ENCODE results near the gene DNAJB6. TPM values are rescaled to one million over a fixed set of nuclear protein-coding genes. Genes with fewer than 3 reads are reported as not detected.

The DNAJB6 gene
- total RNA-seq, 2 donors from 2014 or later = 78.0 to 81.8 TPM

- DNase-seq = no peak
- H3K9ac ChIP-seq (ENCODE audit: low read depth in 2 of 2, low read length in 2 of 2) = no peak overlapping the region
- H3K36me3 ChIP-seq = no peaks in the 10 kb centered on the region
- intact Hi-C loops (cut with DNase I) = no loop called here
- no peaks in the 10 kb centered on the region for H3K27me3 ChIP-seq
- H3K27ac ChIP-seq = no peak overlapping the region
- no peaks in the 10 kb centered on the region for H3K9me3 ChIP-seq
- H3K4me1 ChIP-seq = no peaks in the 10 kb centered on the region
- H3K4me3 ChIP-seq = no peak overlapping the region
- TF ChIP-seq CTCF (IDR thresholded peaks at IDR 0.05) = no peak
These were observed 121.4 kb downstream of the DNAJB6 start for GRCh38 chr7:157458254-157458633.

- no peak overlapping the region for H3K9ac ChIP-seq (ENCODE audit: low read depth in 2 of 2, low read length in 2 of 2)
- intact Hi-C loops (cut with DNase I) = no loop called here
- H3K27me3 ChIP-seq = no peaks in the 10 kb centered on the region
- no peak overlapping the region for H3K4me3 ChIP-seq
- no peak for DNase-seq
- H3K36me3 ChIP-seq = no peaks in the 10 kb centered on the region
- no peak for TF ChIP-seq CTCF (IDR thresholded peaks at IDR 0.05)
- no peaks in the 10 kb centered on the region for H3K9me3 ChIP-seq
- no peaks in the 10 kb centered on the region for H3K4me1 ChIP-seq
- H3K27ac ChIP-seq = no peak overlapping the region
These were observed 123.2 kb downstream of the DNAJB6 start for GRCh38 chr7:157459966-157460365.

DNA sequence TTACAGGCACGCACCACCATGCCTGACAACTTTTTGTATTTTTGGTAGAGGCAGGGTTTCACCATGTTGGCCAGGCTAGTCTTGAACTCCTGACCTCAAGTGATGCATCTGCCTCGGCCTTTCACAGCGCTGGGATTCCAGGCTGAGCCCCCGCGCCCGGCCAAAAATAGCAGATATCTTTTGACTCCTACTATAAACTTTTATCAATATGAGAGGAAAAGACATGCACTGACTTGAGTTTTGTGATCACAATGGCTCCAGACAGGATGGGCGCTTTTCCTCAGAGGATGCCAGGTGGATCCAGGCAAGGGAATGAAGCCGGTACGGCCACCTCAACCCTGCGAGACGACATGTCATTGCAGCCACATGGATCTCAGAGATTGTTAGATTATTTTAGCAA is 123.9 kb downstream of the DNAJB6 start:
- intact Hi-C loops (cut with DNase I) = no loop called here

DNA sequence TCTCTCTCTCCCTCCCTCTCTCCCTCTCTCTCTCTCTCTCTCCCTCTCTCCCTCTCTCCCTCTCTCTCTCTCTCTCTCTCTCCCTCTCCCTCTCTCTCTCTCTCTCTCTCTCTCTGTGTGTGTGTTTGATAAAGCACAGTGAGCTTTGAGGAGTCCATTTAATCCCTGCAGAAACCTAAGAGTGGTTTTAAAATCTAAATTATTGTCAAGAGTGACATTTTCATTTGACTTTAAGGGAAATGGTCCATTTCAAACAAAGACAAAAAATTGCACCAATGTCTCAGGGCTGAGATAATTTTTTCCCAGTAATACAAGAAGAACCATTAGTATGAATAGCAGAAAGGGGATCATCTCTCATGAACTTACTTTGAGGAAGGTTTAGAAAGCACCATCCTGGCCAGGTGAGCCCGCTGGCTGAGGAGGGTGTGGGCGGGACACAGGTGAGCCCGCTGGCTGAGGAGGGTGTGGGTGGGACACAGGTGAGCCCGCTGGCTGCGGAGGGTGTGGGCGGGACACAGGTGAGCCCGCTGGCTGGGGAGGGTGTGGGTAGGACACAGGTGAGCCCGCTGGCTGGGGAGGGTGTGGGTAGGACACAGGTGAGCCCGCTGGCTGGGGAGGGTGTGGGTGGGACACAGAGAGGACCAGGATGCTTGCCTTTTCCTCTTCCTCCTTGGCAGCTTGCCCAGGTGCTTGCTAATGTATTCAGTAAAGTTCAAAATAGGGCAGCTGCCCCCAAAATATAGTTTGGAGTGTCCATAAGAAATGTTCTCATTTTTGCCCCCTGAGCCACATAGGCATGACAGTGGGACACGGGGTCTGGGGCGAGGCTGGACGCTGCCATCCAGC is 125.0 kb downstream of the DNAJB6 start:
- H3K36me3 ChIP-seq = no peaks in the 10 kb centered on the region
- no peak for TF ChIP-seq CTCF (IDR thresholded peaks at IDR 0.05)
- no peaks in the 10 kb centered on the region for H3K9me3 ChIP-seq
- no peaks in the 10 kb centered on the region for H3K4me1 ChIP-seq
- no peak for DNase-seq
- H3K27ac ChIP-seq = no peak overlapping the region
- no peaks in the 10 kb centered on the region for H3K27me3 ChIP-seq
- no peak overlapping the region for H3K4me3 ChIP-seq
- intact Hi-C loops (cut with DNase I) = no loop called here
- no peak overlapping the region for H3K9ac ChIP-seq (ENCODE audit: low read depth in 2 of 2, low read length in 2 of 2)

More for the DNA sequence above, 123.9 kb downstream of the DNAJB6 start:
- Histone ChIP-seq H3K9ac (ENCODE audit: low read depth in 2 of 2, low read length in 2 of 2) (no peak overlapping the region), H3K4me1 (no peaks in the 10 kb centered on the region), H3K36me3 (no peaks in the 10 kb centered on the region), H3K27me3 (no peaks in the 10 kb centered on the region), H3K4me3 (no peak overlapping the region), H3K9me3 (no peaks in the 10 kb centered on the region), H3K27ac (no peak overlapping the region)
- peak; percentile 0 for DNase-seq
- no peak for TF ChIP-seq CTCF (IDR thresholded peaks at IDR 0.05)

DNA sequence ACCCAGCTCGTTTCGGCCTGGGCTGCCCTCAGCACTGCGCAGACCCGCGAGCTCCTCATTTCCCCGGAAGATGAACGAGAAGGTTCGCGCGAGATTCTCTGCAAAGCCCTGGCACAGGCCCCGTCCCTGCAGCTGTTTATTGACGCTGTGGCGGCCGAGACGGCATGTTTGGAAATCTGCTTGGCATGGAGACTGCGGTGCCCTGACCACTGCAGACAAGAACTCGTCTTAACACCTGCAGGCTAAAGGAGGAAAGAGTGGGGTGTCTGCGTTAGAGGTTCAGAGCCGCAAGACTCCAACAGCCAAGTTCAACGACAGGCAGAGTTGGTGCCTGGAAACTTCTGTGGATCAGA is 125.6 kb downstream of the DNAJB6 start:
- no peak for DNase-seq
- TF ChIP-seq CTCF (IDR thresholded peaks at IDR 0.05) = no peak
- H3K9me3 ChIP-seq = no peaks in the 10 kb centered on the region
- H3K36me3 ChIP-seq = no peaks in the 10 kb centered on the region
- intact Hi-C loops (cut with DNase I) = no loop called here
- no peak overlapping the region for H3K27ac ChIP-seq
- no peaks in the 10 kb centered on the region for H3K4me1 ChIP-seq
- no peak overlapping the region for H3K4me3 ChIP-seq
- H3K27me3 ChIP-seq = no peaks in the 10 kb centered on the region
- no peak overlapping the region for H3K9ac ChIP-seq (ENCODE audit: low read depth in 2 of 2, low read length in 2 of 2)
